H1 (cell line): Measurements from ENCODE around the gene MCCC1. TPM values are rescaled to one million over a fixed set of nuclear protein-coding genes. Genes with fewer than 3 reads are reported as not detected.

Experiments
- CTCF ChIA-PET: fragments of 300-600 bp; sonication (Branson Sonifier 250); formaldehyde crosslinking; loops from one replicate; lab custom pipeline; 2021; ENCODE audit not compliant: partially characterized antibody; lab: Charles Lee
- POLR2A ChIA-PET: fragments of 300-600 bp; sonication (Branson Sonifier 250); formaldehyde crosslinking; loops from one replicate; lab custom pipeline; 2021; ENCODE audit warnings: inconsistent platforms; ENCODE audit not compliant: partially characterized antibody; lab: Charles Lee
- DNase-seq, 2 experiments: peaks; one replicate each; pipeline versions ENCODE4 v3.0.0 to v3.0.0-alpha.2; 2010 to 2022; ENCODE audit warnings: low spot score in 2 of 2, low read depth in 1 of 2, mixed read lengths in 1 of 2
- FAIRE-seq: peaks from 2 replicates; lab custom pipeline; 2011; peaks lifted over from hg19 to GRCh38; lab: Jason Lieb, UNC
- H2AFZ ChIP-seq: 2 replicates; pipeline ENCODE4 v1.8.1; 2012; ENCODE audit warnings: low read length, inconsistent platforms
- H2AK5ac ChIP-seq: 2 replicates; pipeline ENCODE4 v1.6.1; 2013; ENCODE audit warnings: low read depth, low read length
- H2BK120ac ChIP-seq: replicated peaks from 2 replicates; pipeline ENCODE3; 2013; ENCODE audit warnings: low read depth, low read length, inconsistent platforms
- H2BK12ac ChIP-seq: 2 replicates; pipeline ENCODE4 v1.6.1; 2013; ENCODE audit warnings: low read depth, low read length
- H2BK15ac ChIP-seq: 2 replicates; pipeline ENCODE4 v1.6.1; 2013; ENCODE audit warnings: low read length
- H2BK20ac ChIP-seq: 2 replicates; pipeline ENCODE4 v1.6.1; 2013; ENCODE audit warnings: low read length
- H2BK5ac ChIP-seq: 2 replicates; pipeline ENCODE4 v1.6.1; 2013; ENCODE audit warnings: low read depth, low read length
- H3K14ac ChIP-seq: 2 replicates; pipeline ENCODE4 v1.6.1; 2013; ENCODE audit warnings: inconsistent platforms; ENCODE audit not compliant: insufficient read length
- H3K18ac ChIP-seq: 2 replicates; pipeline ENCODE4 v1.6.1; 2013; ENCODE audit warnings: low read length; ENCODE audit errors: extremely low read depth
- H3K23ac ChIP-seq: 2 replicates; pipeline ENCODE4 v1.6.1; 2013; ENCODE audit warnings: inconsistent platforms; ENCODE audit not compliant: insufficient read length
- H3K23me2 ChIP-seq: 2 replicates; pipeline ENCODE4 v1.6.1; 2013; ENCODE audit warnings: low read depth, low read length
- H3K27ac ChIP-seq: 2 replicates; pipeline ENCODE4 v1.6.1; 2011; ENCODE audit warnings: low read depth, low read length, inconsistent platforms
- H3K27me3 ChIP-seq, 4 experiments: replicated peaks in 1 of 4; 1 replicate in 1 of 4; 2 replicates in 3 of 4; pipeline versions ENCODE4 v1.6.1 to v1.8.1; 2011 to 2013; ENCODE audit warnings: low read length in 3 of 4, mild to moderate bottlenecking in 3 of 4, inconsistent platforms in 2 of 4, mixed read lengths in 2 of 4, moderate library complexity in 1 of 4; ENCODE audit not compliant: control insufficient read depth in 3 of 4, insufficient read depth in 3 of 4; ENCODE audit errors: extremely low read depth in 1 of 4
- H3K36me3 ChIP-seq, 4 experiments: 2 replicates each; pipeline versions ENCODE4 v1.6.1 to v1.8.1; 2011 to 2013; ENCODE audit warnings: mild to moderate bottlenecking in 4 of 4, low read length in 3 of 4, moderate library complexity in 2 of 4, control low read depth in 1 of 4, inconsistent platforms in 1 of 4; ENCODE audit not compliant: insufficient read depth in 4 of 4, control insufficient read depth in 2 of 4
- H3K4ac ChIP-seq: replicated peaks from 2 replicates; pipeline ENCODE3; 2013; ENCODE audit warnings: low read length, low read depth, mixed read lengths, inconsistent platforms; ENCODE audit not compliant: insufficient read length
- H3K4me1 ChIP-seq, 4 experiments: replicated peaks in 1 of 4; 1 replicate in 1 of 4; 2 replicates in 3 of 4; pipeline versions ENCODE4 v1.6.1 to v1.8.1; 2011 to 2013; ENCODE audit warnings: low read length in 3 of 4, inconsistent platforms in 2 of 4, mixed read lengths in 1 of 4; ENCODE audit not compliant: insufficient read depth in 4 of 4, control insufficient read depth in 3 of 4
- H3K4me2 ChIP-seq, 2 experiments: 2 replicates each; pipeline versions ENCODE4 v1.6.1 to v1.8.1; 2011 to 2013; ENCODE audit warnings: low read depth in 2 of 2, low read length in 2 of 2, control low read depth in 1 of 2, inconsistent platforms in 1 of 2, mild to moderate bottlenecking in 1 of 2; ENCODE audit not compliant: insufficient read depth in 1 of 2
- H3K4me3 ChIP-seq, 4 experiments: fragments of 200-600, 300-600 bp in 1 of 4; sonication (generic), shearing (Covaris generic), sonication (Bioruptor Twin) in 1 of 4; 2 replicates each; pipeline versions ENCODE4 v1.5.1 to v1.8.1; 2011 to 2016; ENCODE audit warnings: low read length in 4 of 4, low read depth in 3 of 4, control low read depth in 2 of 4, inconsistent platforms in 2 of 4, mild to moderate bottlenecking in 2 of 4, mixed read lengths in 1 of 4, moderate library complexity in 1 of 4; ENCODE audit not compliant: insufficient read depth in 2 of 4; ENCODE audit errors: extremely low read depth in 1 of 4
- H3K56ac ChIP-seq: replicated peaks from 2 replicates; pipeline ENCODE3; 2013; ENCODE audit warnings: low read depth, mild to moderate bottlenecking, mixed read lengths, low read length, inconsistent platforms; ENCODE audit not compliant: insufficient read length
- H3K79me1 ChIP-seq: 2 replicates; pipeline ENCODE4 v1.6.1; 2013; ENCODE audit warnings: low read depth, low read length, control low read depth
- H3K79me2 ChIP-seq, 2 experiments: 2 replicates each; pipeline versions ENCODE4 v1.6.1 to v1.8.1; 2012 to 2013; ENCODE audit warnings: low read length in 2 of 2, mild to moderate bottlenecking in 2 of 2, inconsistent platforms in 1 of 2; ENCODE audit not compliant: insufficient read depth in 2 of 2, control insufficient read depth in 1 of 2
- H3K9ac ChIP-seq, 4 experiments: replicated peaks in 1 of 4; 1 replicate in 1 of 4; 2 replicates in 3 of 4; pipeline versions ENCODE4 v1.6.1 to v1.8.1; 2011 to 2013; ENCODE audit warnings: low read depth in 3 of 4, low read length in 3 of 4, control low read depth in 2 of 4, mild to moderate bottlenecking in 2 of 4, moderate library complexity in 2 of 4, inconsistent platforms in 1 of 4; ENCODE audit errors: extremely low read depth in 1 of 4
- H3K9me3 ChIP-seq, 2 experiments: 2 replicates each; pipeline versions ENCODE4 v1.6.1 to v1.8.1; 2012 to 2013; ENCODE audit warnings: mild to moderate bottlenecking in 2 of 2, moderate library complexity in 2 of 2, control low read depth in 1 of 2, inconsistent platforms in 1 of 2, low read depth in 1 of 2, low read length in 1 of 2, mixed read lengths in 1 of 2; ENCODE audit not compliant: insufficient read depth in 2 of 2
- H4K20me1 ChIP-seq, 2 experiments: replicated peaks in 1 of 2; 2 replicates each; pipeline versions ENCODE3 to v1.8.1; 2011 to 2013; ENCODE audit warnings: inconsistent platforms in 2 of 2, low read length in 2 of 2, mild to moderate bottlenecking in 1 of 2; ENCODE audit not compliant: insufficient read depth in 2 of 2, control insufficient read depth in 1 of 2
- H4K5ac ChIP-seq: 2 replicates; pipeline ENCODE4 v1.6.1; 2013; ENCODE audit warnings: low read length, low read depth, mixed read lengths, inconsistent platforms; ENCODE audit not compliant: insufficient read length
- H4K8ac ChIP-seq: 2 replicates; pipeline ENCODE4 v1.8.0; 2013; ENCODE audit warnings: mild to moderate bottlenecking, moderate library complexity, low read length, inconsistent platforms; ENCODE audit not compliant: insufficient read depth; ENCODE audit errors: extremely low read depth
- H4K91ac ChIP-seq: replicated peaks from 2 replicates; pipeline ENCODE3; 2013; ENCODE audit warnings: low read length, mixed read lengths, inconsistent platforms; ENCODE audit not compliant: insufficient read length
- HDAC6 ChIP-seq: IDR thresholded peaks from one replicate; pipeline ENCODE4 v1.7.1; 2012; ENCODE audit warnings: low read depth, mild to moderate bottlenecking, inconsistent platforms, low read length, moderate library complexity
- SAP30 ChIP-seq: fragments of 300-600 bp; sonication (generic); IDR thresholded peaks from 2 replicates; pipeline ENCODE4 v1.7.1; 2012; ENCODE audit warnings: low read length, moderate library complexity, mild to moderate bottlenecking, inconsistent platforms; ENCODE audit not compliant: insufficient read depth, insufficient replicate concordance
- polyA plus RNA-seq, 7 experiments: library from polyadenylated mRNA; depleted of rRNA in 3 of 7; stranded (reverse) in 5 of 7; unstranded in 2 of 7; fragments of >200 nt in 5 of 7; fragments of 200-250 nt in 2 of 7; gene quantifications; 1 replicate in 5 of 7; 2 replicates in 1 of 7; 4 replicates in 1 of 7; pipeline versions ENCODE4 v1.2.1 to v1.2.3, GENCODE V29; 2011 to 2013; ENCODE audit warnings: missing spikeins in 2 of 7, mixed read lengths in 2 of 7
- total RNA-seq: library from RNA; stranded (reverse); fragmentation: NEBNext Ultra II Directional; extraction: Animal tissue kit (Norgen Biotek cat#: 25700); gene quantifications from 2 replicates; pipeline ENCODE4 v1.2.1, GENCODE V29; 2021
- TF ChIP-seq, protein P1 (sequence below): IDR thresholded peaks from 2 replicates; pipeline ENCODE4 v1.6.1; 2011; ENCODE audit warnings: low read length, improper control_type of control experiment

Gene MCCC1
- total and polyA plus RNA-seq, 2 of the 8 experiments (the other 6 are each of a cell fraction or from before 2014, with no cell fraction given) = 10.8 to 21.5 TPM

DNA sequence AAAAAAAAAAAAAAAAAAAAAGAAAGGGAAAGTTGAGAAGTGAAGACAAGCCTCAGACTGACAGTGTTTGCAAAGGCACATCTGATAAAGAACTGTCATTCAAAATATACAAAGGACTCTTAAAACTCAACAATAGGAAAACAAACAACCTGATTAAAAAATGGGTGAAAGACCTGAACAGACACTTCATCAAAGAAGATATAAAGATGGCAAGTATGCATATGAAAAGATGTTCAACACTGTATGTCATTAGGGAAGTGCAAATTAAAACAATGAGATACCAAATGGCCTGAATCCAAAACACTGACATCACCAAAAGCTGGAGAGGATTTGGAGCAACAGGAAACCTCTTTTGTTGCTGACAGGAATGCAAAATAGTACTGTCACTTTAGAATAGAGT lies 48.6 kb downstream of the MCCC1 start:
- Histone ChIP-seq H3K23ac (no peak overlapping the region), H2BK12ac (no peak overlapping the region), H3K4me1 (no peaks in the 10 kb centered on the region), H3K4ac (no peak overlapping the region), H3K14ac (no peak overlapping the region), H2AK5ac (no peak overlapping the region), H3K79me1 (no peaks in the 10 kb centered on the region), H3K4me3 (no peak overlapping the region), H3K9me3 (no peaks in the 10 kb centered on the region), H3K4me2 (no peak overlapping the region), H3K56ac (no peak overlapping the region), H4K91ac (no peak overlapping the region), H2BK15ac (no peak overlapping the region), H4K20me1 (peaks cover 0 to 3% of the 10 kb centered on the region in 2 experiments), H3K27me3 (no peaks in the 10 kb centered on the region), H3K27ac (no peak overlapping the region), H4K8ac (no peak overlapping the region), H3K18ac (no peak overlapping the region), H2BK20ac (no peak overlapping the region), H3K9ac (no peak overlapping the region), H3K79me2 (no peaks in the 10 kb centered on the region), H3K36me3 (peaks cover 0 to 13% (median 6%) of the 10 kb centered on the region in 4 experiments; a peak in 4 of 8 replicates), H2AFZ (no peak overlapping the region), H4K5ac (no peak overlapping the region), H2BK120ac (no peak overlapping the region), H3K23me2 (no peaks in the 10 kb centered on the region), H2BK5ac (no peak overlapping the region)
- DNase-seq = no peak
- TF ChIP-seq, protein P1, sequence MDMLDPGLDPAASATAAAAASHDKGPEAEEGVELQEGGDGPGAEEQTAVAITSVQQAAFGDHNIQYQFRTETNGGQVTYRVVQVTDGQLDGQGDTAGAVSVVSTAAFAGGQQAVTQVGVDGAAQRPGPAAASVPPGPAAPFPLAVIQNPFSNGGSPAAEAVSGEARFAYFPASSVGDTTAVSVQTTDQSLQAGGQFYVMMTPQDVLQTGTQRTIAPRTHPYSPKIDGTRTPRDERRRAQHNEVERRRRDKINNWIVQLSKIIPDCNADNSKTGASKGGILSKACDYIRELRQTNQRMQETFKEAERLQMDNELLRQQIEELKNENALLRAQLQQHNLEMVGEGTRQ = no peak
- TF ChIP-seq HDAC6 (no peak), SAP30 (no peak)
- POLR2A ChIA-PET = no interaction called here
- CTCF ChIA-PET = interaction anchor here (0.8 kb wide), 1 partner anchor 141 kb away, joined by 3 read pairs; no protein-coding TSS in a partner anchor
- FAIRE-seq = no peak
